Adrenal gland (tissue), 12 donors: ENCODE data around the gene MBD4. TPM values are rescaled to one million over a fixed set of nuclear protein-coding genes. Genes with fewer than 3 reads are reported as not detected.

ENCODE experiments used
- DNase-seq, 7 donors: peaks; one replicate each; pipeline ENCODE4 v3.0.0-alpha.2; 2019 to 2020
- H3K27ac ChIP-seq, 5 donors: fragments of 200-600 bp; sonication (generic) in 4 of 5; 1 replicate in 3 of 5; 2 replicates in 2 of 5; pipeline versions ENCODE4 v1.5.1 to v1.8.0; 2016 to 2020; ENCODE audit warnings: mild to moderate bottlenecking in 1 of 5
- H3K27me3 ChIP-seq: fragments of 200-600 bp; 2 replicates; pipeline ENCODE4 v1.8.0; 2021
- H3K36me3 ChIP-seq, 2 donors: fragments of 200-600 bp; replicated peaks in 1 of 2; 1 replicate in 1 of 2; 2 replicates in 1 of 2; pipeline versions ENCODE4 v1.5.1 to v1.8.0; 2018 to 2022
- H3K4me1 ChIP-seq, 2 donors: fragments of 200-600 bp; replicated peaks in 1 of 2; 1 replicate in 1 of 2; 2 replicates in 1 of 2; pipeline versions ENCODE4 v1.5.1 to v1.8.0; 2018 to 2021
- H3K4me3 ChIP-seq, 4 donors: fragments of 200-600 bp; sonication (generic) in 3 of 4; one replicate each; pipeline ENCODE4 v1.5.1; 2016 to 2018
- H3K9me3 ChIP-seq, 3 donors: fragments of 200-600 bp; sonication (generic) in 1 of 3; replicated peaks in 1 of 3; 1 replicate in 2 of 3; 2 replicates in 1 of 3; pipeline versions ENCODE4 v1.5.1 to v1.8.0; 2016 to 2021
- CTCF ChIP-seq, 6 experiments: fragments of 450-650 bp in 4 of 6; fragments of 200-600 bp in 2 of 6; sonication (generic) in 1 of 6; IDR thresholded peaks; 1 replicate in 5 of 6; 2 replicates in 1 of 6; pipeline versions ENCODE4 v1.5.1 to v1.8.0; 2016 to 2021; ENCODE audit warnings: antibody characterized with exemption in 6 of 6, mild to moderate bottlenecking in 2 of 6, moderate library complexity in 1 of 6
- POLR2A ChIP-seq, 2 donors: fragments of 450-650 bp; IDR thresholded peaks; one replicate each; pipeline ENCODE4 v1.6.1; 2017; ENCODE audit warnings: antibody characterized with exemption in 2 of 2, mild to moderate bottlenecking in 2 of 2, moderate library complexity in 1 of 2
- WGBS, 4 donors: extraction: QIAGEN DNeasy Blood & Tissue Kit in 2 of 4; methylation state at CpG; one replicate each; pipeline versions ENCODE4 v1.1.5 to v1.1.7; 2013 to 2017; 5-methylcytosine and 5-hydroxymethylcytosine counted together
- intact Hi-C, 2 donors: fragments of 100-400 bp; cut with DNase I; formaldehyde crosslinking; loops; one replicate each; pipeline versions ENCODE4 v1.14.1 to v1.15.0; 2022 to 2023
- polyA plus RNA-seq, 3 donors: library from polyadenylated mRNA; stranded (reverse); fragments of 200-250 nt in 2 of 3; fragments of 350-450 nt in 1 of 3; fragmentation: Illumina TruSeq in 1 of 3; extraction: RNeasy Lipid Tissue Mini Kit (QIAGEN cat#74804) in 1 of 3; gene quantifications; one replicate each; pipeline ENCODE4 v1.2.3, GENCODE V29; 2013 to 2014
- total RNA-seq, 9 donors: library from RNA; depleted of rRNA in 4 of 9; stranded (reverse); fragments of >200 nt in 4 of 9; fragments of 120-200 nt in 1 of 9; fragmentation: NEBNext Ultra II Directional in 1 of 9; extraction: Animal tissue kit (Norgen Biotek cat#: 25700) in 1 of 9; gene quantifications; one replicate each; pipeline versions ENCODE4 v1.1.0 to v1.2.4, GENCODE V29; 2013 to 2023
- donor health status: healthy with polysubstance abuse.
- donor health status: Bipolar disorder and iron deficiency.
- donor health status: DM: yes; HTN: yes; CAD: no.
- donor health status: DM: no; HTN: no; CAD: no.
- donor health status: DM: no; HTN: no; CAD: no.
- donor health status: DM: yes; HTN: yes; CAD: no.

MBD4 gene
- total and polyA plus RNA-seq, 12 donors: 9.9 to 32.3 (median 25.4) TPM

- Histone ChIP-seq H3K36me3 (peaks cover 0 to 29% of the 10 kb centered on the region in 2 donors), H3K27me3 (no peaks in the 10 kb centered on the region), H3K9me3 (no peaks in the 10 kb centered on the region), H3K27ac (peak overlapping the region in 4 of 5 donors; percentile 66 to 99 (median 90)), H3K4me3 (peak overlapping the region; percentile 48 to 91 (median 69)), H3K4me1 (peaks cover 10 to 79% of the 10 kb centered on the region in 2 donors)
- intact Hi-C loops: no loop called here
- TF ChIP-seq POLR2A (IDR thresholded peaks at IDR 0.05): no peak
- no peak for TF ChIP-seq CTCF (IDR thresholded peaks at IDR 0.05)
- WGBS, 4 donors: 0 to 4% (median 0%) methylated on average over 5 to 17 of the region's 17 CpGs
- DNase-seq: peak; percentile 45 to 72 (median 52)
These were observed 427 bp downstream of the MBD4 start for GRCh38 chr3:129439226-129439816.

GRCh38 chr3:129435367-129435766, 4.4 kb downstream of the MBD4 start:
- peaks cover 0 to 64% of the 10 kb centered on the region in 2 donors for H3K36me3 ChIP-seq
- DNase-seq: no peak
- TF ChIP-seq POLR2A (IDR thresholded peaks at IDR 0.05) (no peak), CTCF (IDR thresholded peaks at IDR 0.05) (no peak)
- WGBS, 4 donors: 80 to 88% (median 81%) methylated on average over 1 of the region's 1 CpG
- H3K27ac ChIP-seq: no peak overlapping the region
- no peaks in the 10 kb centered on the region for H3K9me3 ChIP-seq
- intact Hi-C loops: no loop called here
- H3K4me1 ChIP-seq: peaks cover 0 to 44% of the 10 kb centered on the region in 2 donors
- H3K27me3 ChIP-seq: no peaks in the 10 kb centered on the region
- H3K4me3 ChIP-seq: no peak overlapping the region

- Histone ChIP-seq H3K4me1 (peaks cover 0 to 43% of the 10 kb centered on the region in 2 donors), H3K27me3 (no peaks in the 10 kb centered on the region), H3K9me3 (no peaks in the 10 kb centered on the region), H3K4me3 (no peak overlapping the region), H3K36me3 (peaks cover 0 to 69% of the 10 kb centered on the region in 2 donors), H3K27ac (no peak overlapping the region)
- intact Hi-C loops: no loop called here
- TF ChIP-seq POLR2A (IDR thresholded peaks at IDR 0.05) (no peak), CTCF (IDR thresholded peaks at IDR 0.05) (no peak)
- WGBS, 4 donors: 93 to 99% (median 96%) methylated on average over 1 of the region's 1 CpG
- no peak for DNase-seq
These were observed 5.6 kb downstream of the MBD4 start for GRCh38 chr3:129434140-129434539.

GRCh38 chr3:129433565-129433964, 6.2 kb downstream of the MBD4 start:
- Histone ChIP-seq H3K4me3 (no peak overlapping the region), H3K9me3 (no peaks in the 10 kb centered on the region), H3K4me1 (peaks cover 0 to 43% of the 10 kb centered on the region in 2 donors), H3K27ac (no peak overlapping the region), H3K36me3 (peaks cover 0 to 69% of the 10 kb centered on the region in 2 donors), H3K27me3 (no peaks in the 10 kb centered on the region)
- TF ChIP-seq POLR2A (IDR thresholded peaks at IDR 0.05) (no peak), CTCF (IDR thresholded peaks at IDR 0.05) (no peak)
- intact Hi-C loops: no loop called here
- no peak for DNase-seq
- 88 to 94% (median 90%) methylated on average over 5 of the region's 5 CpGs for WGBS, 4 donors
